B cell (primary cell): ENCODE measurements around the gene CAVIN1. TPM values are rescaled to one million over a fixed set of nuclear protein-coding genes. Genes with fewer than 3 reads are reported as not detected.

Experiments
- ATAC-seq: fragments of 200-7000 bp; cut with Tn5 transposase; one replicate; pipeline ENCODE4 v1.10.0; 2021; ENCODE audit warnings: low read depth, mild to moderate bottlenecking, moderate number of reproducible peaks, moderate library complexity
- CTCF ChIA-PET: fragments of 350-600 bp; sonication (Branson Sonifier 250); formaldehyde crosslinking; loops from one replicate; lab custom pipeline; 2021; ENCODE audit warnings: antibody characterized with exemption, inconsistent platforms; lab: Charles Lee
- POLR2A ChIA-PET: fragments of 350-600 bp; sonication (Branson Sonifier 250); formaldehyde crosslinking; loops from one replicate; lab custom pipeline; 2021; ENCODE audit warnings: antibody characterized with exemption; lab: Charles Lee
- DNase-seq: peaks from one replicate; pipeline ENCODE4 v3.0.0; 2013
- H2AFZ ChIP-seq: 2 replicates; pipeline ENCODE4 v1.6.1; 2012; ENCODE audit warnings: mild to moderate bottlenecking, low read depth, low read length; ENCODE audit not compliant: insufficient read depth, poor library complexity, severe bottlenecking
- H3K27ac ChIP-seq, 2 donors: 1 replicate in 1 of 2; 2 replicates in 1 of 2; pipeline ENCODE4 v1.5.1; 2012 to 2013; ENCODE audit warnings: low read length in 2 of 2, mild to moderate bottlenecking in 2 of 2, moderate library complexity in 1 of 2
- H3K27me3 ChIP-seq, 4 experiments: fragments of 200-600 bp in 1 of 4; sonication (generic) in 1 of 4; replicated peaks in 1 of 4; 1 replicate in 2 of 4; 2 replicates in 2 of 4; pipeline versions ENCODE4 v1.6.1 to v1.7.0; 2013 to 2016; ENCODE audit warnings: low read length in 3 of 4, mild to moderate bottlenecking in 2 of 4, mixed read lengths in 1 of 4, moderate library complexity in 1 of 4; ENCODE audit not compliant: insufficient read depth in 4 of 4, control insufficient read depth in 3 of 4; ENCODE audit errors: control extremely low read depth in 1 of 4
- H3K36me3 ChIP-seq, 2 experiments: replicated peaks in 1 of 2; 1 replicate in 1 of 2; 2 replicates in 1 of 2; pipeline versions ENCODE4 v1.6.1 to v1.7.1; 2013; ENCODE audit warnings: low read length in 1 of 2; ENCODE audit not compliant: insufficient read depth in 2 of 2, control insufficient read depth in 1 of 2; ENCODE audit errors: control extremely low read depth in 1 of 2, extremely low read depth in 1 of 2
- H3K4me1 ChIP-seq, 2 donors: fragments of 200-600 bp in 1 of 2; sonication (generic) in 1 of 2; 1 replicate in 1 of 2; 2 replicates in 1 of 2; pipeline versions ENCODE4 v1.5.1 to v1.6.1; 2013 to 2017; ENCODE audit warnings: low read length in 2 of 2; ENCODE audit not compliant: control insufficient read depth in 2 of 2, insufficient read depth in 2 of 2
- H3K4me2 ChIP-seq: replicated peaks from 2 replicates; pipeline ENCODE3; 2012; ENCODE audit warnings: mild to moderate bottlenecking, low read depth, low read length; ENCODE audit not compliant: poor library complexity, severe bottlenecking
- H3K4me3 ChIP-seq, 5 experiments: fragments of 200-600 bp in 1 of 5; sonication (generic) in 1 of 5; 1 replicate in 3 of 5; 2 replicates in 2 of 5; pipeline versions ENCODE4 v1.5.1 to v1.7.0; 2011 to 2016; ENCODE audit warnings: low read length in 4 of 5, mild to moderate bottlenecking in 4 of 5, low read depth in 2 of 5, control low read depth in 1 of 5, moderate library complexity in 1 of 5; ENCODE audit not compliant: insufficient read depth in 1 of 5; ENCODE audit errors: control extremely low read depth in 1 of 5, extremely low read depth in 1 of 5
- H3K79me2 ChIP-seq: fragments of 200-600 bp; sonication (generic); one replicate; pipeline ENCODE4 v1.6.0; 2016; ENCODE audit warnings: low read length; ENCODE audit not compliant: control insufficient read depth, insufficient read depth
- H3K9ac ChIP-seq: fragments of 200-600 bp; sonication (generic); 2 replicates; pipeline ENCODE4 v1.6.1; 2017; ENCODE audit warnings: mild to moderate bottlenecking, low read length, moderate library complexity
- H3K9me3 ChIP-seq, 3 donors: one replicate each; pipeline versions ENCODE4 v1.6.1 to v1.7.1; 2013; ENCODE audit warnings: low read length in 2 of 3; ENCODE audit not compliant: control insufficient read depth in 2 of 3, insufficient read depth in 1 of 3; ENCODE audit errors: control extremely low read depth in 1 of 3
- H4K20me1 ChIP-seq: 2 replicates; pipeline ENCODE4 v1.6.0; 2012; ENCODE audit warnings: mild to moderate bottlenecking, low read length; ENCODE audit not compliant: insufficient read depth, control insufficient read depth, poor library complexity, severe bottlenecking
- H3K27ac Mint-ChIP-seq: one replicate; pipeline ENCODE4 v1.8.0; 2021; ENCODE audit warnings: mixed read lengths
- H3K27me3 Mint-ChIP-seq: one replicate; pipeline ENCODE4 v1.8.0; 2021; ENCODE audit warnings: mixed read lengths
- H3K4me1 Mint-ChIP-seq: one replicate; pipeline ENCODE4 v1.8.0; 2021; ENCODE audit warnings: mixed read lengths
- H3K4me3 Mint-ChIP-seq: one replicate; pipeline ENCODE4 v1.8.0; 2021; ENCODE audit warnings: mixed read lengths
- H3K9me3 Mint-ChIP-seq: one replicate; pipeline ENCODE4 v1.8.0; 2022; ENCODE audit warnings: mixed read lengths; ENCODE audit not compliant: insufficient read depth
- EZH2 ChIP-seq: IDR thresholded peaks from 2 replicates; pipeline ENCODE4 v1.6.1; 2012; ENCODE audit warnings: borderline replicate concordance, low read depth, mild to moderate bottlenecking, moderate library complexity, low read length; ENCODE audit not compliant: insufficient read depth, poor library complexity, severe bottlenecking
- WGBS: methylation state at CpG from one replicate; pipeline ENCODE4 v1.1.5; 2013; ENCODE audit warnings: missing lambda C conversion rate; ENCODE audit not compliant: insufficient coverage; 5-methylcytosine and 5-hydroxymethylcytosine counted together
- intact Hi-C: fragments of 100-400 bp; cut with micrococcal nuclease; formaldehyde crosslinking; loops from one replicate; pipeline ENCODE4 v1.10.0; 2022
- polyA plus RNA-seq: library from polyadenylated mRNA; depleted of rRNA; stranded (reverse); fragments of >200 nt; gene quantifications from 2 replicates; pipeline ENCODE4 v1.2.3, GENCODE V29; 2012
- total RNA-seq, 2 donors: library from RNA; stranded (reverse); fragments of 120-200 nt in 1 of 2; gene quantifications; 1 replicate in 1 of 2; 2 replicates in 1 of 2; pipeline versions ENCODE4 v1.2.3 to v1.2.4, GENCODE V29; 2013 to 2022
- TF ChIP-seq, protein P1 (sequence below): fragments of 200-600 bp; IDR thresholded peaks from one replicate; pipeline ENCODE4 v1.8.0; 2022; ENCODE audit warnings: antibody characterized with exemption, mild to moderate bottlenecking

The CAVIN1 gene
- total and polyA plus RNA-seq, 2 donors (not counting 1 experiment from before 2014, with no cell fraction given), result not detected

DNA sequence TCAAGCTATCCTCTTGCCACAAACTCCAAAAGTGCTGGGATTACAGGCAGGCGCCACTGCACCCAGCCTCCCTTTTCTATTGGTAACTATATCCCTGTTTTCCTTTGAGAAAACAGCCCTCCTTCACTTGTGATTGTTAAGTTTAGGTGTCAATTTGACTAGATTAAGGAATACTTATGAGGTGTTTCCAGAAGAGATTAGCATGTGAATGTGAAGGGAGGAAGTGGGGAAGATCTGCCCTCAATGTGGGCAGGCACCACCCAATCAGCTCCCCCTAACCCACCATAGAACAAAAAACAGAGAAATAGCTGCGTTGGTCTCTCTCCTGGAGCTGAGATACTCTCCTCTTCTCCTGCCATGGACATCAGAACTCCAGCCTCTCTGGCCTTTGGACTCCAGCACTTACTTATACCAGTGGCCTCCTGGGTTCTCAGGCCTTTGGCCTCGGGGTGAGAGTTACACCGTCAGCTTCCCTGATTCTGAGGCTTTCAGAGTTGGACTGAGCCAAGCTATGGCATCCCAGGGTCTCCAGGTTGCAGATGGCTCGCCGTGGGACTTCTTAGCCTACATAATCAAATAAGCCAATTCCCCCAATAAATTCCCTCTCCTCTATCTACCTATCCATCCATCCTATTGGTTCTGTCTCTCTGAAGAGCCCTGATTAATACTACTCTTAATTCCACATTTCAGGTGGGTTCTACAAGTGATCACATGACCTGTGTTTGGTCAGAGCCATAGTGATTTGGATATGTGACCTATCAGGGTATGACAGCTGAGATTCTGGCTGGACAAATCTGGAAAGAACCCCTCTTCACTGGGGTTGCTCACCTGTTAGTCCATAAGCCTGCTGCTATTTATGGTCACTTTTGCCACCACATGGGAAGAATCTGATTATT lies 22.9 kb downstream of the CAVIN1 start:
- no peak overlapping the region for H3K4me3 Mint-ChIP-seq
- POLR2A ChIA-PET, result no interaction called here
- no peaks in the 10 kb centered on the region for H3K9me3 Mint-ChIP-seq

More for the DNA sequence above, 22.9 kb downstream of the CAVIN1 start:
- H3K4me1 Mint-ChIP-seq, result no peaks in the 10 kb centered on the region
- Histone ChIP-seq H3K4me2 (no peak overlapping the region), H4K20me1 (no peaks in the 10 kb centered on the region), H3K27me3 (peaks cover 0 to 10% (median 0%) of the 10 kb centered on the region in 4 experiments), H3K27ac (no peak overlapping the region), H3K9me3 (no peaks in the 10 kb centered on the region), H3K9ac (no peak overlapping the region), H3K36me3 (no peaks in the 10 kb centered on the region), H3K4me3 (no peak overlapping the region), H2AFZ (no peak overlapping the region), H3K79me2 (no peaks in the 10 kb centered on the region), H3K4me1 (no peaks in the 10 kb centered on the region)
- intact Hi-C loops, result no loop called here
- 84% methylated on average over 5 of the region's 6 CpGs for WGBS
- no peak for ATAC-seq
- H3K27me3 Mint-ChIP-seq, result no peaks in the 10 kb centered on the region
- DNase-seq, result no peak
- no peak overlapping the region for H3K27ac Mint-ChIP-seq
- TF ChIP-seq EZH2, result no peak
- TF ChIP-seq, protein P1, sequence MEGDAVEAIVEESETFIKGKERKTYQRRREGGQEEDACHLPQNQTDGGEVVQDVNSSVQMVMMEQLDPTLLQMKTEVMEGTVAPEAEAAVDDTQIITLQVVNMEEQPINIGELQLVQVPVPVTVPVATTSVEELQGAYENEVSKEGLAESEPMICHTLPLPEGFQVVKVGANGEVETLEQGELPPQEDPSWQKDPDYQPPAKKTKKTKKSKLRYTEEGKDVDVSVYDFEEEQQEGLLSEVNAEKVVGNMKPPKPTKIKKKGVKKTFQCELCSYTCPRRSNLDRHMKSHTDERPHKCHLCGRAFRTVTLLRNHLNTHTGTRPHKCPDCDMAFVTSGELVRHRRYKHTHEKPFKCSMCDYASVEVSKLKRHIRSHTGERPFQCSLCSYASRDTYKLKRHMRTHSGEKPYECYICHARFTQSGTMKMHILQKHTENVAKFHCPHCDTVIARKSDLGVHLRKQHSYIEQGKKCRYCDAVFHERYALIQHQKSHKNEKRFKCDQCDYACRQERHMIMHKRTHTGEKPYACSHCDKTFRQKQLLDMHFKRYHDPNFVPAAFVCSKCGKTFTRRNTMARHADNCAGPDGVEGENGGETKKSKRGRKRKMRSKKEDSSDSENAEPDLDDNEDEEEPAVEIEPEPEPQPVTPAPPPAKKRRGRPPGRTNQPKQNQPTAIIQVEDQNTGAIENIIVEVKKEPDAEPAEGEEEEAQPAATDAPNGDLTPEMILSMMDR, result no peak
- CTCF ChIA-PET, result interaction anchor here (0.6 to 2.9 kb wide), 5 partner anchors 8 to 127 kb away, joined by 3 to 21 read pairs (median 3); no protein-coding TSS in a partner anchor
